Activated B cell treated with CpG ODN at 0.5 μM for 24 hours (primary cell): ENCODE data around the gene ZMYND8. TPM values are rescaled to one million over a fixed set of nuclear protein-coding genes. Genes with fewer than 3 reads are reported as not detected.
"Not testable (repeated sequence)": the region's sequence is repeated elsewhere in the genome, so short reads cannot be mapped to it uniquely, and the experiment has no call there.

Experiments used
- ATAC-seq: fragments of 200-7000 bp; cut with Tn5 transposase; one replicate; pipeline ENCODE4 v1.10.0; 2021; ENCODE audit warnings: low read depth, mild to moderate bottlenecking, moderate library complexity
- CTCF ChIA-PET: fragments of 350-600 bp; sonication (Branson Sonifier 250); formaldehyde crosslinking; loops from one replicate; lab custom pipeline; 2021; ENCODE audit warnings: antibody characterized with exemption; lab: Charles Lee
- POLR2A ChIA-PET: fragments of 350-600 bp; sonication (Branson Sonifier 250); formaldehyde crosslinking; loops from one replicate; lab custom pipeline; 2021; ENCODE audit warnings: antibody characterized with exemption; lab: Charles Lee
- DNase-seq: peaks from one replicate; pipeline ENCODE4 v3.0.0; 2022
- H3K27ac Mint-ChIP-seq: one replicate; pipeline ENCODE4 v1.8.0; 2020; ENCODE audit warnings: mixed read lengths
- H3K27me3 Mint-ChIP-seq: one replicate; pipeline ENCODE4 v1.8.0; 2021; ENCODE audit warnings: mixed read lengths
- H3K36me3 Mint-ChIP-seq: one replicate; pipeline ENCODE4 v1.8.0; 2021; ENCODE audit warnings: low read depth, mixed read lengths
- H3K4me1 Mint-ChIP-seq: one replicate; pipeline ENCODE4 v1.8.0; 2021; ENCODE audit warnings: mixed read lengths
- H3K4me3 Mint-ChIP-seq: one replicate; pipeline ENCODE4 v1.8.0; 2020; ENCODE audit warnings: mild to moderate bottlenecking, mixed read lengths
- H3K9me3 Mint-ChIP-seq: one replicate; pipeline ENCODE4 v1.8.0; 2020; ENCODE audit warnings: mixed read lengths
- CTCF ChIP-seq: fragments of 200-600 bp; IDR thresholded peaks from one replicate; pipeline ENCODE4 v1.8.0; 2022; ENCODE audit warnings: antibody characterized with exemption, mild to moderate bottlenecking
- intact Hi-C: fragments of 100-400 bp; cut with micrococcal nuclease; formaldehyde crosslinking; loops from one replicate; pipeline ENCODE4 v1.15.1; 2024
- total RNA-seq: library from RNA; stranded (reverse); gene quantifications from 2 replicates; pipeline ENCODE4 v1.2.3, GENCODE V29; 2022

Gene ZMYND8
- total RNA-seq, 1 donor from 2014 or later: 42.6 TPM

GRCh38 chr20:47309394-47309793 lies 47.1 kb downstream of the ZMYND8 start:
- CTCF ChIA-PET: interaction anchor here (0.9 to 1.1 kb wide), 2 partner anchors 36 to 113 kb away, joined by 3 read pairs; no protein-coding TSS in a partner anchor
- Mint-ChIP-seq H3K9me3 (no peaks in the 10 kb centered on the region), H3K4me3 (no peak overlapping the region), H3K27me3 (no peaks in the 10 kb centered on the region), H3K36me3 (peaks cover 57% of the 10 kb centered on the region), H3K4me1 (peaks cover 8% of the 10 kb centered on the region), H3K27ac (no peak overlapping the region)
- TF ChIP-seq CTCF: no peak
- POLR2A ChIA-PET: no interaction called here
- DNase-seq (no peak), ATAC-seq (no peak)
- intact Hi-C loops: no loop called here

GRCh38 chr20:47307569-47307968 lies 48.9 kb downstream of the ZMYND8 start:
- H3K27me3 Mint-ChIP-seq, H3K4me1 Mint-ChIP-seq, CTCF ChIA-PET, intact Hi-C loops, H3K27ac Mint-ChIP-seq, DNase-seq, H3K4me3 Mint-ChIP-seq, ATAC-seq, H3K9me3 Mint-ChIP-seq: not testable (repeated sequence)
- H3K36me3 Mint-ChIP-seq: peaks cover 68% of the 10 kb centered on the region
- POLR2A ChIA-PET: interaction anchor here (1.1 kb wide), 1 partner anchor 308 kb away, joined by 7 read pairs; no protein-coding TSS in a partner anchor

DNA sequence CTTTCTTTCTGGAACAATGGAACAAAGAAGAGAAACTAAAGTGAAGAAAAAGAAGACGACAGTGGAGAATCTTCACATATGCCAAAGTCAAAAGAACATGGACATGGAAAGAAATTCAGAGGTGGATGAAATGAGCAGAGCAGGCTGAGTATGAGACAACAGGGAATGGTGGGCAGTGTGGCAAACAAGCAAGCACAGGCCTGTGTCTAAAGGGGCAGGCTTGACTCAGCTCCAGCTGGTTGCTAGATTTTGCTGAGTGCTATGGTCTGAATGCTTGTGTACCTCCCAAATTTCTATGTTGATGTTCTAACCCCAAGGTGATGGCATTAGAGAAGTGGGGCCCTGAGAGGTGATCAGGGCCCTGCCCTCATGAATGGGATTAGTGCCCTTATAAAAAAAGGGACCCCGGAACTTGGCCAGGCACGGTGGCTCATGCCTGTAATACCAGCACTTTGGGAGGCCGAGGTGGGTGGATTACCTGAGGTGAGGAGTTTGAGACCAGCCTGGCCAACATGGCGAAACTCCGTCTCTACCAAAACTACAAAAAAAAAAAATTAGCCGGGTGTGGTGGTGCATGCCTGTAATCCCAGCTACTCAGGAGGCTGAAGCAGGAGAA lies 49.6 kb downstream of the ZMYND8 start:
- Mint-ChIP-seq H3K27ac (no peak overlapping the region), H3K4me1 (no peaks in the 10 kb centered on the region), H3K36me3 (peaks cover 67% of the 10 kb centered on the region), H3K4me3 (no peak overlapping the region), H3K9me3 (no peaks in the 10 kb centered on the region), H3K27me3 (no peaks in the 10 kb centered on the region)
- DNase-seq (no peak), ATAC-seq (no peak)
- TF ChIP-seq CTCF: no peak
- intact Hi-C loops: no loop called here
- POLR2A ChIA-PET: interaction anchor here (1.1 kb wide), 1 partner anchor 308 kb away, joined by 7 read pairs; no protein-coding TSS in a partner anchor
- CTCF ChIA-PET: interaction anchor here (1.5 kb wide), 1 partner anchor 77 kb away, joined by 5 read pairs; no protein-coding TSS in a partner anchor

DNA sequence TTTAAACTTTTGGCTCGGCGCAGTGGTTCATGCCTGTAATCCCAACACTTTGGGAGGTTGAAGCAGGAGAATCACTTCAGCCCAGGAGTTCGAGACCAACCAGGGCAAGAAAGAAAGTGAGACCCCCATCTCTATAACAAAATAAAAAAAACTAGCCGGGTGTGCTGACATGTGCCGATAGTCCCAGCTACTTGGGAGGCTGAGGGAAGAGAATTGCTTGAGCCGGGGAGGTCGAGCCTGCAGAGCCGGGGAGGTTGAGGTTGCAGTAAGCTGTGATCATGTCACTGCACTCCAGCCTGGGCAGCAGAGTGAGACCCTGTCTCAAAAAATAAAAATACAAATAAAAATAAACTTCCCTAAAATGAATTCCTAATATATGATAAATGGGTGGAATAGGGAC lies 50.4 kb downstream of the ZMYND8 start:
- ATAC-seq (no peak), DNase-seq (no peak)
- POLR2A ChIA-PET: no interaction called here
- Mint-ChIP-seq H3K9me3 (no peaks in the 10 kb centered on the region), H3K27ac (no peak overlapping the region), H3K27me3 (no peaks in the 10 kb centered on the region), H3K4me3 (no peak overlapping the region), H3K4me1 (no peaks in the 10 kb centered on the region), H3K36me3 (peaks cover 70% of the 10 kb centered on the region)
- TF ChIP-seq CTCF: no peak
- CTCF ChIA-PET: interaction anchor here (1.5 kb wide), 1 partner anchor 78 kb away, joined by 5 read pairs; no protein-coding TSS in a partner anchor
- intact Hi-C loops: no loop called here

- ChIA-PET CTCF (interaction anchor here (1.5 kb wide), 1 partner anchor 78 kb away, joined by 5 read pairs; no protein-coding TSS in a partner anchor), POLR2A (no interaction called here)
- DNase-seq: no peak
- no peak for ATAC-seq
- Mint-ChIP-seq H3K4me3 (no peak overlapping the region), H3K4me1 (no peaks in the 10 kb centered on the region), H3K9me3 (no peaks in the 10 kb centered on the region), H3K36me3 (peaks cover 66% of the 10 kb centered on the region), H3K27me3 (no peaks in the 10 kb centered on the region), H3K27ac (no peak overlapping the region)
- intact Hi-C loops: no loop called here
- no peak for TF ChIP-seq CTCF
Observed at GRCh38 chr20:47305667-47306066, 50.8 kb downstream of the ZMYND8 start.
